ENCODE data around the gene GLI2.

DNA sequence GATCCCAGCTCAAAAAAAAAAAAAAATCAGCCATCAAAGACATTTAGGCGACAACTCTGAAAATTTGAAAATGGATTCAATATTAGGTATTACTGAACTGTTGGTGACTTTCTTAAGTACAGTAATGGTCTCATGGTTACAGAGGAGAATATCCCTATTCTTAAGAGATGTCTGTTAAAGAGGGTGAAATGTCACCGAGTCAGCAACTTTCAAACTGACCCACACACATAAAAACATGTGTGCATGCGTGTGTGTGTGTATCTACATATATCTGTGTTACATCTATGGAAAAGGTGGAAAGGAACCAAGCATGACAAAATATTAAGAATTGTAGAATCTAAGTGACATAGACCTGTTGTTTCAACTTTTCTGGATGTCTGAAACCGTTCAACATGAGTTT, 41.6 kb upstream of the GLI2 start:
- no peak for TF ChIP-seq EP300 (IDR thresholded peaks at IDR 0.05)
- TF ChIP-seq, protein P1, sequence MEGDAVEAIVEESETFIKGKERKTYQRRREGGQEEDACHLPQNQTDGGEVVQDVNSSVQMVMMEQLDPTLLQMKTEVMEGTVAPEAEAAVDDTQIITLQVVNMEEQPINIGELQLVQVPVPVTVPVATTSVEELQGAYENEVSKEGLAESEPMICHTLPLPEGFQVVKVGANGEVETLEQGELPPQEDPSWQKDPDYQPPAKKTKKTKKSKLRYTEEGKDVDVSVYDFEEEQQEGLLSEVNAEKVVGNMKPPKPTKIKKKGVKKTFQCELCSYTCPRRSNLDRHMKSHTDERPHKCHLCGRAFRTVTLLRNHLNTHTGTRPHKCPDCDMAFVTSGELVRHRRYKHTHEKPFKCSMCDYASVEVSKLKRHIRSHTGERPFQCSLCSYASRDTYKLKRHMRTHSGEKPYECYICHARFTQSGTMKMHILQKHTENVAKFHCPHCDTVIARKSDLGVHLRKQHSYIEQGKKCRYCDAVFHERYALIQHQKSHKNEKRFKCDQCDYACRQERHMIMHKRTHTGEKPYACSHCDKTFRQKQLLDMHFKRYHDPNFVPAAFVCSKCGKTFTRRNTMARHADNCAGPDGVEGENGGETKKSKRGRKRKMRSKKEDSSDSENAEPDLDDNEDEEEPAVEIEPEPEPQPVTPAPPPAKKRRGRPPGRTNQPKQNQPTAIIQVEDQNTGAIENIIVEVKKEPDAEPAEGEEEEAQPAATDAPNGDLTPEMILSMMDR (IDR thresholded peaks at IDR 0.05), result no peak
- TF ChIP-seq POLR2A (IDR thresholded peaks at IDR 0.05; ENCODE audit: low read length), result no peak
- no peak for TF ChIP-seq CEBPB (IDR thresholded peaks at IDR 0.05)
- no peak for TF ChIP-seq CHD4 (IDR thresholded peaks at IDR 0.05; ENCODE audit: borderline replicate concordance)
- TF ChIP-seq, protein P2, sequence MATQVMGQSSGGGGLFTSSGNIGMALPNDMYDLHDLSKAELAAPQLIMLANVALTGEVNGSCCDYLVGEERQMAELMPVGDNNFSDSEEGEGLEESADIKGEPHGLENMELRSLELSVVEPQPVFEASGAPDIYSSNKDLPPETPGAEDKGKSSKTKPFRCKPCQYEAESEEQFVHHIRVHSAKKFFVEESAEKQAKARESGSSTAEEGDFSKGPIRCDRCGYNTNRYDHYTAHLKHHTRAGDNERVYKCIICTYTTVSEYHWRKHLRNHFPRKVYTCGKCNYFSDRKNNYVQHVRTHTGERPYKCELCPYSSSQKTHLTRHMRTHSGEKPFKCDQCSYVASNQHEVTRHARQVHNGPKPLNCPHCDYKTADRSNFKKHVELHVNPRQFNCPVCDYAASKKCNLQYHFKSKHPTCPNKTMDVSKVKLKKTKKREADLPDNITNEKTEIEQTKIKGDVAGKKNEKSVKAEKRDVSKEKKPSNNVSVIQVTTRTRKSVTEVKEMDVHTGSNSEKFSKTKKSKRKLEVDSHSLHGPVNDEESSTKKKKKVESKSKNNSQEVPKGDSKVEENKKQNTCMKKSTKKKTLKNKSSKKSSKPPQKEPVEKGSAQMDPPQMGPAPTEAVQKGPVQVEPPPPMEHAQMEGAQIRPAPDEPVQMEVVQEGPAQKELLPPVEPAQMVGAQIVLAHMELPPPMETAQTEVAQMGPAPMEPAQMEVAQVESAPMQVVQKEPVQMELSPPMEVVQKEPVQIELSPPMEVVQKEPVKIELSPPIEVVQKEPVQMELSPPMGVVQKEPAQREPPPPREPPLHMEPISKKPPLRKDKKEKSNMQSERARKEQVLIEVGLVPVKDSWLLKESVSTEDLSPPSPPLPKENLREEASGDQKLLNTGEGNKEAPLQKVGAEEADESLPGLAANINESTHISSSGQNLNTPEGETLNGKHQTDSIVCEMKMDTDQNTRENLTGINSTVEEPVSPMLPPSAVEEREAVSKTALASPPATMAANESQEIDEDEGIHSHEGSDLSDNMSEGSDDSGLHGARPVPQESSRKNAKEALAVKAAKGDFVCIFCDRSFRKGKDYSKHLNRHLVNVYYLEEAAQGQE (IDR thresholded peaks at IDR 0.05), result no peak
- TF ChIP-seq, protein P3, sequence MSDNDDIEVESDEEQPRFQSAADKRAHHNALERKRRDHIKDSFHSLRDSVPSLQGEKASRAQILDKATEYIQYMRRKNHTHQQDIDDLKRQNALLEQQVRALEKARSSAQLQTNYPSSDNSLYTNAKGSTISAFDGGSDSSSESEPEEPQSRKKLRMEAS (IDR thresholded peaks at IDR 0.05), result no peak

All from A549 (cell line).